ENCODE results near the gene TPX2.

DNA sequence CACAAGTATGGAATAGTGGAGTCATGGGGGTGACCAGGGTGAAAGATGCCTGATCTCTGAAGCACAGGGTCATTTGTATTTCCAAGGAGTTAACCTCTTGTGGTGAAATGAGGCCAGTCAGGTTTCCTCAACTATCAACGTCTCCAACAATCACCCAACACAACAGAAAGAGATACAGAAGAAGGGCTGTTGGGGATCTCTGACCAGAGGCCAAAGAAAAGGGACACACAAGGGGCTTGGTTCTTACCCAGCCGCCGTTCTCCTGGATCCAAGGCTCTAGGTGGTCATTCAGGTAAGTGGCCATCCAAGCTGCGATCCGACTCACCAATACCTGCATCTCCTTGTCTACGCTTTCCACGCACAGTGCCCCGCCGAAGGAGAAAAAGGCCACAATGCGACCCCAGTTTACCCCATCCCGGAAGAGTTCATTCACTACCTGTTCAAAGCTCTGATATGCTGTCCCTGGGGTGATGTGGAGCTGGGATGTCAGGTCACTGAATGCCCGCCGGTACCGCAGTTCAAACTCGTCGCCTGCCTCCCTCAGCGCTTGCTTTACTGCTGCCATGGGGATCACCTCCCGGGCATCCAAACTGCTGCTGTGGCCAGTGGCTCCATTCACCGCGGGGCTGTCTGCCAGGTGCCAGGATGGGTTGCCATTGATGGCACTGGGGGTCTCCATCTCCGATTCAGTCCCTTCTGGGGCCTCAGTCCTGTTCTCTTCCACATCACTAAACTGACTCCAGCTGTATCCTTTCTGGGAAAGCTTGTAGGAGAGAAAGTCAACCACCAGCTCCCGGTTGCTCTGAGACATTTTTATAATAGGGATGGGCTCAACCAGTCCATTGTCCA, 17.5 kb upstream of the TPX2 start:
- TF ChIP-seq POLR2A (IDR thresholded peaks at IDR 0.05) (no peak), EP300 (IDR thresholded peaks at IDR 0.05) (peak in 1 of 2 donors; percentile 23)
- TF ChIP-seq, protein P1, sequence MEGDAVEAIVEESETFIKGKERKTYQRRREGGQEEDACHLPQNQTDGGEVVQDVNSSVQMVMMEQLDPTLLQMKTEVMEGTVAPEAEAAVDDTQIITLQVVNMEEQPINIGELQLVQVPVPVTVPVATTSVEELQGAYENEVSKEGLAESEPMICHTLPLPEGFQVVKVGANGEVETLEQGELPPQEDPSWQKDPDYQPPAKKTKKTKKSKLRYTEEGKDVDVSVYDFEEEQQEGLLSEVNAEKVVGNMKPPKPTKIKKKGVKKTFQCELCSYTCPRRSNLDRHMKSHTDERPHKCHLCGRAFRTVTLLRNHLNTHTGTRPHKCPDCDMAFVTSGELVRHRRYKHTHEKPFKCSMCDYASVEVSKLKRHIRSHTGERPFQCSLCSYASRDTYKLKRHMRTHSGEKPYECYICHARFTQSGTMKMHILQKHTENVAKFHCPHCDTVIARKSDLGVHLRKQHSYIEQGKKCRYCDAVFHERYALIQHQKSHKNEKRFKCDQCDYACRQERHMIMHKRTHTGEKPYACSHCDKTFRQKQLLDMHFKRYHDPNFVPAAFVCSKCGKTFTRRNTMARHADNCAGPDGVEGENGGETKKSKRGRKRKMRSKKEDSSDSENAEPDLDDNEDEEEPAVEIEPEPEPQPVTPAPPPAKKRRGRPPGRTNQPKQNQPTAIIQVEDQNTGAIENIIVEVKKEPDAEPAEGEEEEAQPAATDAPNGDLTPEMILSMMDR (IDR thresholded peaks at IDR 0.05) = no peak
